Activated naive CD8-positive, alpha-beta T cell treated with anti-CD3 and anti-CD28 coated beads, Interleukin-2, amount 50 U/mL, for 24 hours (primary cell): ENCODE results near the gene HNRNPUL2.
"Not testable (repeated sequence)": the region's sequence is repeated elsewhere in the genome, so short reads cannot be mapped to it uniquely, and the experiment has no call there.

ENCODE experiments used
- ATAC-seq: fragments of 150-1000 bp; cut with Tn5 transposase; one replicate; pipeline ENCODE4 v1.10.0; 2021
- DNase-seq: peaks from one replicate; pipeline ENCODE4 v3.0.0; 2021
- H3K27ac Mint-ChIP-seq: one replicate; pipeline ENCODE4 v1.8.0; 2021; ENCODE audit warnings: mild to moderate bottlenecking, mixed read lengths
- H3K27me3 Mint-ChIP-seq: one replicate; pipeline ENCODE4 v1.8.0; 2021; ENCODE audit warnings: mixed read lengths
- H3K36me3 Mint-ChIP-seq: one replicate; pipeline ENCODE4 v1.8.0; 2021; ENCODE audit warnings: low read depth, mixed read lengths
- H3K4me1 Mint-ChIP-seq: one replicate; pipeline ENCODE4 v1.8.0; 2021; ENCODE audit warnings: mixed read lengths
- H3K4me3 Mint-ChIP-seq: one replicate; pipeline ENCODE4 v1.8.0; 2021; ENCODE audit warnings: mild to moderate bottlenecking, moderate library complexity, mixed read lengths
- H3K9me3 Mint-ChIP-seq: one replicate; pipeline ENCODE4 v1.8.0; 2021; ENCODE audit warnings: mixed read lengths

The HNRNPUL2 gene

GRCh38 chr11:62747475-62748160 lies 20.4 kb upstream of the HNRNPUL2 start:
- Mint-ChIP-seq H3K36me3 (peaks cover 4% of the 10 kb centered on the region), H3K9me3 (no peaks in the 10 kb centered on the region), H3K27ac (no peak overlapping the region), H3K4me3 (no peak overlapping the region), H3K27me3 (no peaks in the 10 kb centered on the region), H3K4me1 (peaks cover 11% of the 10 kb centered on the region)
- DNase-seq = no peak
- no peak for ATAC-seq

DNA sequence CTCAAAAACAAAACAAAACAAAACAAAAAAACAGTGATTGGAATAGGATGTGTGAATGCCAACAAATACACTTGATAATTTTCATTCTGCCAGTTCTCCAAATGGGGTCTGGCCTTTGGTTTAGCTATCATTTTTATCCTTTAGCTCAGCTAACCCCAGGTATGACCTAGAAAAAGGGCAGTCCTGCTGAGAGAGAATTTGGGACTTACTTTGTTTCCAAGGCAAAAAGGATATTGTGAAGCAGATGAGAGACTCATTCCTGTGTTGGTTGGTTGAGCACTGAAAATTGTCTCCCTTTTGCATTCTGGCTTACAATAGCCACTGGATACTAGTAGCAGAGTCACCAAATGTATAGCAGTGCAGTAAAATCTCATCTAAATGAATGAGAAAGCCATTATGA lies 9.9 kb upstream of the HNRNPUL2 start:
- Mint-ChIP-seq H3K36me3 (peaks cover 28% of the 10 kb centered on the region), H3K4me1 (peaks cover 7% of the 10 kb centered on the region), H3K9me3 (no peaks in the 10 kb centered on the region), H3K27me3 (no peaks in the 10 kb centered on the region), H3K4me3 (no peak overlapping the region), H3K27ac (no peak overlapping the region)
- DNase-seq (no peak), ATAC-seq (no peak)

DNA sequence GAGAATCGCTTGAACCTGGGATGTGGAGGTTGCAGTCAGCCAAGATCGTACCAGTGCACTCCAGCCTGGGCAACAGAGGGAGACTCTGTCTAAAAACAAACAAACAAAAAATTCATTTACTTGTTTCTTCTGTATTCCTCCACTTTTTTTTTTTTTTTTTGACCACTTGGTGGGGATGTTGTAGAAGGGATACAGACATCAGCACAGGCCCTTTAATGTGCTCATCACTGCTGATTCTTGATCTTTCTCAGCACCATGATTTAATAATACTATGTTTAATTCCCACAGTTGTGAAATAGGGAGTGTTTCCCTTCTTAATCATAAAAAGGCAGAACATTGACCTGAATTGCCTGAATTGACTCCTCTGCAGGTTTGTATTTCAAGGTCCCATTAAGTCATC lies 5.6 kb upstream of the HNRNPUL2 start:
- H3K27ac Mint-ChIP-seq = peak overlapping the region; percentile 71

GRCh38 chr11:62730076-62730475 lies 2.8 kb upstream of the HNRNPUL2 start:
- Mint-ChIP-seq H3K4me1 (peaks cover 38% of the 10 kb centered on the region), H3K36me3 (peaks cover 31% of the 10 kb centered on the region), H3K4me3 (peak overlapping the region; percentile 88)
- not testable (repeated sequence) for H3K9me3 Mint-ChIP-seq, DNase-seq, H3K27ac Mint-ChIP-seq, ATAC-seq, H3K27me3 Mint-ChIP-seq

More for the DNA sequence above, 5.6 kb upstream of the HNRNPUL2 start:
- DNase-seq (no peak), ATAC-seq (no peak)
- Mint-ChIP-seq H3K36me3 (peaks cover 22% of the 10 kb centered on the region), H3K9me3 (no peaks in the 10 kb centered on the region), H3K27me3 (peaks cover 1% of the 10 kb centered on the region), H3K4me3 (no peak overlapping the region), H3K4me1 (peaks cover 27% of the 10 kb centered on the region)

DNA sequence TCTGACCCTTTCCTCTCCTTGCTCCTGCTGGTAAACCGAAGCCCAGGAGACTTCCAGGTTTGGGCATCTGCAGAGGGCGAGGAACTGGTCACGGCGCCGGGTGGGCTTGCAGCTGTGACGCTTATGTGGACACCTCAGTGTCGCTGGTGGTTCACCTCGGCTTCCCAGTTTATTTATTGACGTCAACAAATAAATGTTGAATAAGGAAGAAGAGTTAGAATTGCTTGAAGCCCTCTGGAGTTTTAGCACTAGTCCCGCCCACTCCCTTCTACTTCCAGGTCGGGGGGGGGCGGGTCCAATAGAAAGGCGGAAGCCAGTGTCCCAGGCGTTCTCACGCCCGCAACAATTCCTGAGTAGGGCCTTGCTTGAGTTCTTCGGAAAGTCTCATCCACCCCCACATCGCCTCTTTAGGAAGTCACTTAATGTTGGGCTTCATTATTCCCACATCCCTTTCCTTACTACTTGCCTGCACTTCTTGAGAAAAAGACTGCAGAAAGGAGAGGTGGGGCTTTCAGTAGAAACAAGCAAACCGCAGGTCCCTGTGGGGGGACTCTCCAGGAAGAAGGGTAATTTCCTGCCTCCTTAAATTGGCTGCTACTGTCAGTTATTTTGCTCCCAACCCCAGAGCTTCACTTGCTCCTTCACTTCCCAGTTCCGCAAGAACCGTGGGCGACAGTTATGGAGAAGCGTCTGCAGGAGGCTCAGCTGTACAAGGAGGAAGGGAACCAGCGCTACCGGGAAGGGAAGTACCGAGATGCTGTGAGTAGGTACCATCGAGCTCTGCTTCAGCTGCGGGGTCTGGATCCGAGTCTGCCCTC lies 1.1 kb upstream of the HNRNPUL2 start, which contains the start of gene TTC9C:
TTC9C (plus strand) TSS at position 316 of the 818 bp plus-strand sequence; CDS start at position 679, 363 bp downstream.
- Mint-ChIP-seq H3K27me3 (peaks cover 4% of the 10 kb centered on the region), H3K9me3 (no peaks in the 10 kb centered on the region), H3K27ac (peak within 1 kb of the TSS; percentile 98), H3K36me3 (peaks cover 47% of the 10 kb centered on the region), H3K4me1 (peaks cover 53% of the 10 kb centered on the region), H3K4me3 (peak within 1 kb of the TSS; percentile 88)
- ATAC-seq = peak; percentile 24
- DNase-seq = peak; percentile 84

DNA sequence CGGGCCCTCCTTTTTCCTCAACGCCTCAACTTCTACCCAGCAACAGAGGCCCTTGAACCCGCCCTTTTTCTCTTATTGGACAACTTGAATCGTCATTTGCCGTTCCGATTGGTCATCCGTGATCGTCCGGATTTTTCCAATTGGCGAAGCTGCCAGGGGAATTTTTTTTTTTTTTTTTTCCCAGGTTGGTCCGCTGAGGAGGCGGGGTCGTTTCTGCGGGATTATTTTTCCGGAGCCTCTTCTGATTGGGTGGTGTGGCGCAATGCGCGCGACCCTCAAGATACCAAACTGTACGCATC lies 564 bp upstream of the HNRNPUL2 start:
- Mint-ChIP-seq H3K27me3 (peaks cover 4% of the 10 kb centered on the region), H3K36me3 (peaks cover 45% of the 10 kb centered on the region), H3K4me1 (peaks cover 52% of the 10 kb centered on the region), H3K4me3 (peak overlapping the region; percentile 88), H3K27ac (peak overlapping the region; percentile 98), H3K9me3 (no peaks in the 10 kb centered on the region)
- ATAC-seq = peak; percentile 59
- DNase-seq = peak; percentile 78

DNA sequence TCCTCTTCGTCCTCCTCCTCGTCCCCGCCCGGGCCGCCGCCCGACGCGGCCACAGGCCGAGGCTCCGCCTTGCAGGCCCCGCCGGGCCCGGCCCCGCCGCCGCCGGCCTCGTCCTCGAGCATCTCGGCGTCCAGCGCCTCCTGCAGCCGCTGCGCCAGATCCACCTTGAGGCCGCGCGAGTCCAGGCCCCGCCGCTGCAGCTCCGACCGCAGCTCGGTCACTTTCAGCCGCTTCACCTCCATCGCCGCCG lies 417 bp downstream of the HNRNPUL2 start:
- Mint-ChIP-seq H3K4me3 (peak overlapping the region; percentile 88), H3K27ac (peak overlapping the region; percentile 98), H3K36me3 (peaks cover 54% of the 10 kb centered on the region), H3K27me3 (peaks cover 4% of the 10 kb centered on the region), H3K9me3 (no peaks in the 10 kb centered on the region), H3K4me1 (peaks cover 60% of the 10 kb centered on the region)
- no peak for DNase-seq
- ATAC-seq = no peak

DNA sequence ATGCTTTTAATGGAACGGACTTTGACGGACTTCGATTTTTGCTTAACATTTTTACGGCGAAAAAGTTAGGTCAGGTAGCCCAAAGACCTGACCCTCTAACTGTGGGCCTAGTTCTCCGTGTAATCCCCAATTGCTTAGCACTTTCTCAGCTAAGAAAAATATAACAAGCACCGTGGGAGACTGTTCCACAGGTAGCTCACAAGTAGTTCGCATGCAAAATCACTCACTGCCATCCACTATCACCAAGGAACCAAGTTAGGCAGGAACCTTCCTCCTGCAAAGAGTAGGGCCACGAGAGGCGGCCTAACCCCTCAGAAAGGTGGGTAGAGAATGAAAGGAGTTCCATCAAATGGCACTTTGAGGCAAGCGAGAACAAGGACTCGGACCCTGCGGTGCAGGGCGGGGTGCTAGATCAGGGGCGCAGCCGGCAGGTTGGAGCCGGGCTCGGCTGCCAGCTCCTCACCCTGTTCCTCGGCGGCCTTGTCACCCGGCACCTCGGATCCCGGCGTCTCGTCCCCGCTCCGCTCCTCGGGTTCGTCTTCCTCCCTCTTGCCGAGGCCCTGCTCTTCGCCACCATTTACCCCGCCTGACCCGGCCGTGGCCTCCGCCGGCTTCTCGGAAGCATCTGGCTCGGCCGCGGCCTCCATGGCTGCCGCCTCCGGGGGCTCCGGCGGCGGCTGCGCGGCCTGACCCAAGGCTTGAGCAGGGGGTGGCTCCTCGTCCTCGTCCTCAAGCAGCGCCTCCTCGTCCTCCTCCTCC lies 922 bp downstream of the HNRNPUL2 start:
- no peak for ATAC-seq
- Mint-ChIP-seq H3K36me3 (peaks cover 57% of the 10 kb centered on the region), H3K4me1 (peaks cover 61% of the 10 kb centered on the region), H3K9me3 (no peaks in the 10 kb centered on the region), H3K4me3 (peak overlapping the region; percentile 88), H3K27ac (peak overlapping the region; percentile 98), H3K27me3 (peaks cover 4% of the 10 kb centered on the region)
- DNase-seq = no peak

- Mint-ChIP-seq H3K36me3 (peaks cover 64% of the 10 kb centered on the region), H3K4me1 (peaks cover 60% of the 10 kb centered on the region)
Measured at GRCh38 chr11:62725646-62726045, 1.6 kb downstream of the HNRNPUL2 start.

DNA sequence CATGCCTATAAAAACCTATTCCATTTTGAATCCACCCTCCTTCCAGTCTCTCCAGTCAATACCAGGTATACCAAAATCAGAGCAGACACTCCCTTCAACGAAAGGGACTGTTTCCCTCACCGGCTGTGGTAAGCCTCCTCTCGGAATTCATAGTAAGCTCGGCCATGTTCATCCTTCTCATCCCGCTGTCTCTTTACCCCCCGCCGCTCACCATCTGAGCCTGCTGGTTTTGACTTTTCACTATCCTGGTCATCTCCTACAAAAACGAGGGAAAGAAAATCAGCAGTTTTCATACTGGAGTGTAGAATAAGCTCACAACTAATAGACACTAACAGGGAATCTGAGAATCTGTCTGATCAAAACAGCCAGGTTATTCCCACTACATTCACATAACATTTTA lies 3.1 kb downstream of the HNRNPUL2 start:
- no peaks in the 10 kb centered on the region for H3K9me3 Mint-ChIP-seq
- peak overlapping the region; percentile 88 for H3K4me3 Mint-ChIP-seq
- ATAC-seq (no peak), DNase-seq (no peak)
- peaks cover 74% of the 10 kb centered on the region for H3K36me3 Mint-ChIP-seq
- H3K27ac Mint-ChIP-seq = peak overlapping the region; percentile 98
- H3K27me3 Mint-ChIP-seq = peaks cover 4% of the 10 kb centered on the region
- H3K4me1 Mint-ChIP-seq = peaks cover 59% of the 10 kb centered on the region

More at GRCh38 chr11:62725646-62726045, 1.6 kb downstream of the HNRNPUL2 start:
- ATAC-seq = no peak
- Mint-ChIP-seq H3K27ac (peak overlapping the region; percentile 98), H3K27me3 (peaks cover 4% of the 10 kb centered on the region), H3K4me3 (peak overlapping the region; percentile 88), H3K9me3 (no peaks in the 10 kb centered on the region)
- DNase-seq = no peak

DNA sequence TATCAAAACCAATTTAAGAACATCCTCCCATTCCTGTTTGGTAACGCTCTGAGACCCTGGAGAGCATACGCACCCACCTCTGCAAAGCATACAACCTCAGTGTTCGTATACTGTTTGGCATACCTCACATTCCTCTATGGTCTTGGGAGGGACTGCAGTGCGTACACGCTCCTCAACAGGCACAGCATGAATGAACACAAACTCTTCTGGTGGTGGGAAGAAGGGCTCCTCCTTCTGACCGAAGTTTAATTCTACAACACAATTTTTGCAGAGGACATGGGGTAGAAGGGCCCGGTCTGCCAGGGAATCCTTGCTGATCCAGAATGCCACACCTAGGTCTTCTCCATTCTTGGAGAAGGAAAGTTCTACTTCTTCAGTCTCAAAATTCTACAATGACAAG lies 5.3 kb downstream of the HNRNPUL2 start:
- H3K4me3 Mint-ChIP-seq = no peak overlapping the region
- no peak overlapping the region for H3K27ac Mint-ChIP-seq
- peaks cover 51% of the 10 kb centered on the region for H3K4me1 Mint-ChIP-seq
- no peak for ATAC-seq
- H3K9me3 Mint-ChIP-seq = no peaks in the 10 kb centered on the region
- no peaks in the 10 kb centered on the region for H3K27me3 Mint-ChIP-seq
- DNase-seq = no peak
- peaks cover 86% of the 10 kb centered on the region for H3K36me3 Mint-ChIP-seq

DNA sequence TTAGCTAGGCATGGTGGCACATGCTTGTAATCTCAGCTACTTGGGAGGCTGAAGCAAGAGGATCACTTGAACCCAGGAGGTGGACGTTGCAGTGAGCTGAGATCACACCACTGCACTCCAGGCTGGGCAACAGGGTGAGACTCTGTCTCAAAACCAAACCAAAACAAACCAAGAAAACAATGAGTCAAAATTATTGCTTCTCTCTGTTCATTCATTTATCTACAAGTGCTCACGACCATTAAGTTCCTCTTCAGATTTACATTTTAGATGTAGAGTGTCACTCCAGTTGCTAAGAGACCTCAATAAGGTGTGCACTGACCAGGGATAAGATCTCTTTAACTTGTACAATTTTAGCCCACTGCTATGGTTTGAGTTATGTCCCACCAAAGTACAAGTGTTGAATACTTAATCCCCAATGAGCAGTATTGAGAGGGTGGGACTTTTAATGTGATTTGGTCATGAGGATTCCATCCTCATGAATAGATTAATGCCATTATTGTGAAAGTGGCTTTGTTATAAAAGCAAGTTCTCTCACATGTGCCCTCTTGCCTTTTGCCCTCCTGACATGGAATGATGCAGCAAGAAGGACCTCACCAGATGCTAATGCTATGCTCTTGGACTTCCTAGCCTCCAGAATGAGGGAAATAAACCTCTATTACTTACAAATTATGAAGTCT lies 7.8 kb downstream of the HNRNPUL2 start:
- H3K4me3 Mint-ChIP-seq = no peak overlapping the region
- peak overlapping the region; percentile 28 for H3K27ac Mint-ChIP-seq
- peaks cover 46% of the 10 kb centered on the region for H3K4me1 Mint-ChIP-seq

GRCh38 chr11:62716816-62717215 lies 10.4 kb downstream of the HNRNPUL2 start:
- H3K27ac Mint-ChIP-seq = no peak overlapping the region

More for the DNA sequence above, 7.8 kb downstream of the HNRNPUL2 start:
- Mint-ChIP-seq H3K36me3 (peaks cover 84% of the 10 kb centered on the region), H3K9me3 (no peaks in the 10 kb centered on the region), H3K27me3 (no peaks in the 10 kb centered on the region)
- ATAC-seq = no peak
- no peak for DNase-seq

GRCh38 chr11:62716206-62716605 lies 11.1 kb downstream of the HNRNPUL2 start:
- Mint-ChIP-seq H3K4me3 (no peak overlapping the region), H3K4me1 (peaks cover 41% of the 10 kb centered on the region), H3K9me3 (no peaks in the 10 kb centered on the region), H3K27me3 (no peaks in the 10 kb centered on the region), H3K36me3 (peaks cover 76% of the 10 kb centered on the region), H3K27ac (peak overlapping the region; percentile 7)
- DNase-seq = no peak
- no peak for ATAC-seq

More at GRCh38 chr11:62716816-62717215, 10.4 kb downstream of the HNRNPUL2 start:
- DNase-seq (no peak), ATAC-seq (no peak)
- H3K9me3 Mint-ChIP-seq = no peaks in the 10 kb centered on the region
- no peak overlapping the region for H3K4me3 Mint-ChIP-seq
- H3K4me1 Mint-ChIP-seq = peaks cover 44% of the 10 kb centered on the region
- H3K27me3 Mint-ChIP-seq = no peaks in the 10 kb centered on the region
- H3K36me3 Mint-ChIP-seq = peaks cover 79% of the 10 kb centered on the region
